Trophoblast cell (in vitro differentiated cells and primary cell): ENCODE results near the gene WNT3.

Source experiments
- DNase-seq, 2 donors: peaks; one replicate each; pipeline ENCODE4 v3.0.0-alpha.2; 2016
- H2AFZ ChIP-seq: 2 replicates; pipeline ENCODE4 v1.6.1; 2013; ENCODE audit warnings: low read length, moderate library complexity, mild to moderate bottlenecking; ENCODE audit not compliant: insufficient read depth, poor library complexity
- H2AK5ac ChIP-seq: 2 replicates; pipeline ENCODE4 v1.6.1; 2013; ENCODE audit warnings: mild to moderate bottlenecking, low read length
- H2BK120ac ChIP-seq: 2 replicates; pipeline ENCODE4 v1.6.1; 2013; ENCODE audit warnings: low read length, mild to moderate bottlenecking, moderate library complexity; ENCODE audit not compliant: insufficient read depth, poor library complexity
- H2BK12ac ChIP-seq: 2 replicates; pipeline ENCODE4 v1.6.1; 2013; ENCODE audit warnings: mild to moderate bottlenecking, low read length, moderate library complexity
- H2BK5ac ChIP-seq: 2 replicates; pipeline ENCODE4 v1.6.1; 2013; ENCODE audit warnings: low read length, low read depth, moderate library complexity, mild to moderate bottlenecking; ENCODE audit not compliant: poor library complexity
- H3K14ac ChIP-seq: 2 replicates; pipeline ENCODE4 v1.6.1; 2013; ENCODE audit warnings: mild to moderate bottlenecking, low read length
- H3K18ac ChIP-seq: 2 replicates; pipeline ENCODE4 v1.6.1; 2013; ENCODE audit warnings: mild to moderate bottlenecking, low read length
- H3K23ac ChIP-seq: 2 replicates; pipeline ENCODE4 v1.6.1; 2013; ENCODE audit warnings: low read length
- H3K27ac ChIP-seq: 2 replicates; pipeline ENCODE4 v1.5.1; 2013; ENCODE audit warnings: low read depth, mild to moderate bottlenecking, inconsistent platforms, low read length, moderate library complexity
- H3K27me3 ChIP-seq: 2 replicates; pipeline ENCODE4 v1.6.1; 2013; ENCODE audit warnings: inconsistent platforms, mild to moderate bottlenecking, low read length, moderate library complexity; ENCODE audit not compliant: insufficient read depth
- H3K36me3 ChIP-seq, 2 experiments: 1 replicate in 1 of 2; 2 replicates in 1 of 2; pipeline ENCODE4 v1.6.1; 2013; ENCODE audit warnings: low read length in 2 of 2, mild to moderate bottlenecking in 2 of 2, moderate library complexity in 1 of 2; ENCODE audit not compliant: insufficient read depth in 2 of 2, control insufficient read depth in 1 of 2
- H3K4ac ChIP-seq: 2 replicates; pipeline ENCODE4 v1.6.1; 2013; ENCODE audit warnings: low read depth, mild to moderate bottlenecking, low read length, moderate library complexity
- H3K4me1 ChIP-seq, 2 experiments: 1 replicate in 1 of 2; 2 replicates in 1 of 2; pipeline ENCODE4 v1.6.1; 2013; ENCODE audit warnings: low read length in 2 of 2, mild to moderate bottlenecking in 2 of 2, moderate library complexity in 1 of 2; ENCODE audit not compliant: insufficient read depth in 2 of 2, control insufficient read depth in 1 of 2
- H3K4me2 ChIP-seq: 2 replicates; pipeline ENCODE4 v1.6.1; 2013; ENCODE audit warnings: inconsistent platforms, mild to moderate bottlenecking, low read length, moderate library complexity
- H3K4me3 ChIP-seq: 2 replicates; pipeline ENCODE4 v1.5.1; 2013; ENCODE audit warnings: mild to moderate bottlenecking, low read depth, low read length, inconsistent platforms
- H3K79me1 ChIP-seq: one replicate; pipeline ENCODE4 v1.6.1; 2013; ENCODE audit warnings: low read length
- H3K79me2 ChIP-seq: 2 replicates; pipeline ENCODE4 v1.6.1; 2013; ENCODE audit warnings: low read length, mild to moderate bottlenecking; ENCODE audit not compliant: control insufficient read depth, insufficient read depth, poor library complexity
- H3K9ac ChIP-seq: 2 replicates; pipeline ENCODE4 v1.6.1; 2013; ENCODE audit warnings: mild to moderate bottlenecking, low read length
- H3K9me3 ChIP-seq: 2 replicates; pipeline ENCODE4 v1.6.1; 2013; ENCODE audit warnings: low read depth, mild to moderate bottlenecking, control low read depth, inconsistent platforms, low read length; ENCODE audit not compliant: insufficient read depth
- H4K12ac ChIP-seq: 2 replicates; pipeline ENCODE4 v1.6.1; 2013; ENCODE audit warnings: low read depth, mild to moderate bottlenecking, low read length, moderate library complexity
- H4K8ac ChIP-seq: 2 replicates; pipeline ENCODE4 v1.6.1; 2013; ENCODE audit warnings: low read depth, mild to moderate bottlenecking, low read length, moderate library complexity
- H4K91ac ChIP-seq: one replicate; pipeline ENCODE4 v1.6.1; 2013; ENCODE audit warnings: low read depth, mild to moderate bottlenecking, low read length, moderate library complexity
- WGBS: extraction: QIAGEN DNeasy Blood & Tissue Kit; methylation state at CpG from one replicate; pipeline ENCODE4 v1.1.7; 2013; ENCODE audit warnings: missing lambda C conversion rate; ENCODE audit not compliant: insufficient read length, insufficient coverage; ENCODE audit errors: extremely low coverage; 5-methylcytosine and 5-hydroxymethylcytosine counted together

Gene WNT3

GRCh38 chr17:46815474-46816353 lies 2.8 kb downstream of the WNT3 start:
- Histone ChIP-seq H3K23ac (no peak overlapping the region), H3K4me2 (no peak overlapping the region), H4K91ac (no peak overlapping the region), H3K79me2 (peaks cover 3% of the 10 kb centered on the region), H2BK120ac (no peak overlapping the region), H3K36me3 (no peaks in the 10 kb centered on the region), H2AFZ (no peak overlapping the region), H2BK5ac (no peak overlapping the region), H3K4me1 (peaks cover 54 to 68% of the 10 kb centered on the region in 2 experiments), H2AK5ac (no peak overlapping the region), H3K14ac (no peak overlapping the region), H3K27ac (no peak overlapping the region), H3K27me3 (peaks cover 13% of the 10 kb centered on the region), H4K8ac (no peak overlapping the region), H3K79me1 (peaks cover 20% of the 10 kb centered on the region), H3K9me3 (no peaks in the 10 kb centered on the region), H3K9ac (no peak overlapping the region), H3K4ac (no peak overlapping the region), H3K18ac (no peak overlapping the region), H4K12ac (no peak overlapping the region), H2BK12ac (no peak overlapping the region), H3K4me3 (no peak overlapping the region)
- no CpG with 5 or more reads among the region's 12 CpGs for WGBS
- no peak for DNase-seq

GRCh38 chr17:46814446-46814845 lies 4.0 kb downstream of the WNT3 start:
- Histone ChIP-seq H3K4me1 (peaks cover 45 to 66% of the 10 kb centered on the region in 2 experiments), H4K12ac (no peak overlapping the region), H3K4me2 (no peak overlapping the region), H3K14ac (no peak overlapping the region), H3K27ac (no peak overlapping the region), H3K9me3 (no peaks in the 10 kb centered on the region), H2BK5ac (no peak overlapping the region), H2AK5ac (no peak overlapping the region), H4K8ac (no peak overlapping the region), H3K18ac (no peak overlapping the region), H3K9ac (no peak overlapping the region), H2BK12ac (no peak overlapping the region), H3K23ac (no peak overlapping the region), H3K27me3 (peaks cover 13% of the 10 kb centered on the region), H2AFZ (no peak overlapping the region), H4K91ac (no peak overlapping the region), H2BK120ac (no peak overlapping the region), H3K4ac (no peak overlapping the region), H3K79me1 (peaks cover 13% of the 10 kb centered on the region), H3K4me3 (no peak overlapping the region), H3K79me2 (peaks cover 3% of the 10 kb centered on the region), H3K36me3 (no peaks in the 10 kb centered on the region)
- DNase-seq: no peak
- no CpG with 5 or more reads among the region's 7 CpGs for WGBS

DNA sequence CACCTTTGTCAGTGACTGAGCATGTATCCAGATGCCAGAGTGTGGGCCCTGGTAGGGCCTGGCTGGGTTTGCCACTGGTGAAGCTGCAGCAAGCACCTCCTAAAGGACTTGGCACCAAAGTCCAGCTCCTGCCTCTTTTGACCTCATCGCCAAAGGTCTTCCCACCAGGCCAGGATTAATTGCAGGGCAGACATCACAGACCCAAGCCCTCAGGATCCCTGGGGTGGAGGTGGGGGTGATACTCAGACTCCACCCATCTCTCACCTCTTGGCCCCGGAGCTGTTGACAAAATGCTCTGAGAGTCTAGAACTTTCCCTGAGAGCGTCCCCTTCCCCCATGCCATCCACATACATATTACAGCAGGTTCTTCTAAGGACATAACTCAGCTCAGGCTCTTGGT lies 4.6 kb downstream of the WNT3 start:
- no peak overlapping the region for H2BK120ac ChIP-seq
- peaks cover 11% of the 10 kb centered on the region for H3K27me3 ChIP-seq
- no peak overlapping the region for H2BK5ac ChIP-seq
- H4K12ac ChIP-seq: no peak overlapping the region
- H2AK5ac ChIP-seq: no peak overlapping the region
- no peak overlapping the region for H3K4ac ChIP-seq
- no peak overlapping the region for H3K14ac ChIP-seq
- H3K79me1 ChIP-seq: peaks cover 9% of the 10 kb centered on the region
- H3K4me2 ChIP-seq: no peak overlapping the region
- H3K27ac ChIP-seq: no peak overlapping the region
- H3K9ac ChIP-seq: no peak overlapping the region
- H3K79me2 ChIP-seq: peaks cover 2% of the 10 kb centered on the region
- H4K91ac ChIP-seq: no peak overlapping the region
- no peak for DNase-seq
- H3K18ac ChIP-seq: no peak overlapping the region
- H3K23ac ChIP-seq: no peak overlapping the region
- H2AFZ ChIP-seq: no peak overlapping the region
- H4K8ac ChIP-seq: no peak overlapping the region
- H3K9me3 ChIP-seq: no peaks in the 10 kb centered on the region
- H2BK12ac ChIP-seq: no peak overlapping the region
- peaks cover 43 to 63% of the 10 kb centered on the region in 2 experiments for H3K4me1 ChIP-seq
- no peak overlapping the region for H3K4me3 ChIP-seq
- WGBS: no CpG with 5 or more reads among the region's 3 CpGs
- H3K36me3 ChIP-seq: no peaks in the 10 kb centered on the region

DNA sequence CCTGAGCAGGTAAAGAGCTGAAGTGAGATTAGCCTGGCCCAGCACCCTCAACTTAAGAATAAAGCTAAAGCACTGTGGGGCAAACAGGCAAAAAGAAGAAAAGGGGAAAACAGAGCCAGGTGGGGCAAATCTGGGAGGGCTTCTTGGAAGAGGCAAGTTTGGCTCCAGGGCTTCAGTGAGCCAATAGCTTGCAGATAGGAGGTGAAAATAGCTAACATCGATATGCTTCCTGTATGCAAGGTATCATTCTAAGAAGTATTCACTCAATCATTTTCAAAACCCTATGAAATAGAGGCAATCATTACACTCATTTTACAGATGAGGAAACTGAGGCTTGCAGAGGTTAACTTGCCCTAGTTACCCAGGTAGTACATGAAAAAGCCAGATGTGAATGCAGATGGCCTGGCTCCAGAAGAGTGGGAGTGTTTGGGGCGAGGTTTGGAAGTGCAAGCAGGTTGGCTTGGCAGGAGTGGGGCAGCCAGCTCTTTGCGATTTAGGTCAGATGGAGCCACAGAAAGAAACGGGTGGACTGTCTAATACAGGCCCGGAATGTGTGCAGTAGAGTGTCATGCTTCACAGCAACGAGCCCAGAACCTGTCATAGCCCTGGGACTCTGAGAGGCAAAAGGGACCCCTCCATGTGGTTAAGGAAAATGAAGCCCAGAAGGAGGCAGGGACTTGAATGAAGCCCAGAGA lies 5.7 kb downstream of the WNT3 start:
- peak overlapping the region; percentile 11 for H4K91ac ChIP-seq
- no CpG with 5 or more reads among the region's 6 CpGs for WGBS

More for the DNA sequence above, 5.7 kb downstream of the WNT3 start:
- peaks cover 7% of the 10 kb centered on the region for H3K79me1 ChIP-seq
- no peak overlapping the region for H3K18ac ChIP-seq
- H2BK5ac ChIP-seq: no peak overlapping the region
- H3K79me2 ChIP-seq: no peaks in the 10 kb centered on the region
- DNase-seq: no peak
- no peak overlapping the region for H2AK5ac ChIP-seq
- no peak overlapping the region for H3K23ac ChIP-seq
- H3K4me3 ChIP-seq: no peak overlapping the region
- no peaks in the 10 kb centered on the region for H3K9me3 ChIP-seq
- H4K12ac ChIP-seq: no peak overlapping the region
- H3K27me3 ChIP-seq: peaks cover under 1% of the 10 kb centered on the region
- H4K8ac ChIP-seq: no peak overlapping the region
- peaks cover 41 to 58% of the 10 kb centered on the region in 2 experiments for H3K4me1 ChIP-seq
- H2AFZ ChIP-seq: no peak overlapping the region
- no peak overlapping the region for H2BK120ac ChIP-seq
- no peak overlapping the region for H2BK12ac ChIP-seq
- no peak overlapping the region for H3K9ac ChIP-seq
- H3K36me3 ChIP-seq: no peaks in the 10 kb centered on the region
- no peak overlapping the region for H3K14ac ChIP-seq
- no peak overlapping the region for H3K4ac ChIP-seq
- no peak overlapping the region for H3K4me2 ChIP-seq
- H3K27ac ChIP-seq: peak overlapping the region; percentile 29
